ENCODE results near the gene OCSTAMP.

OCSTAMP gene

DNA sequence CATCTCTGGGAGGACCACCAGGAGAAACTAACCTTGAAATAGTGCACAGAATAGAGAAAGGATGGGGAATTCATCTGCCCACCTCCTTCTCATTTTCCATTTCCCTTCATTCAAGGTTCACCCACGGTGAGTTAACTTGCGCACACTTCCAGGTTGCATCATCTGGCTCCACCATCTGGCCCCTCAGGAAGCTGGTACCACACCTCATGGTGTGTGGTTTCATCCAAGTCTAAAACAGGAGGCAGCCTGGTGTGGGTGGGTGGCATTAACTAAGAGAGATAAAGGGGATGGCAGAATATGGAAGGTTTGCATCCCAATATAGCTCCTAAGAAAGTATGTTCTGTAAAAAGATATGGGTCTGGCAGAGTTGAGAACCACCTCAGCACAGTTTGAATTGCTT is 40.9 kb downstream of the OCSTAMP start:
- no peak for DNase-seq

- DNase-seq: no peak
Measured at GRCh38 chr20:46507760-46508407, 42.6 kb downstream of the OCSTAMP start.

DNA sequence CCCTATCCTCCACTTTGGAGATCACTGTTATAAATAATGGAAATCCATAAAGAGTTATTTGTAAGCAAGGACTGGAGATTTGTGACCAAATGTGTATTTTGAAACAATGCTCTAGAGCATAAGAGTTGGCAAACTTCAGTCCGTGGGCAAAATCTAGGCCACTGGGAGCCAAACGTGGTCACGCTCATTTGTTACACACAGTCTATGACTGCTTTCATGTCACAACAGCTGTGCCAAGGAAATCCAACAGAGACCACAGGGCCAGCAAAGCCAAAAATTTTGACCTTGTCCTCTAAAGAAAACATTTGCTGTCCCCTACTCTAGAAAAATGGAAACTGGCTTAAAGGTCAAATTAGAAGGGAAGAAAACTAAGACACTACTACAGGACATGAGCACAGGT is 44.9 kb downstream of the OCSTAMP start:
- DNase-seq: no peak

DNA sequence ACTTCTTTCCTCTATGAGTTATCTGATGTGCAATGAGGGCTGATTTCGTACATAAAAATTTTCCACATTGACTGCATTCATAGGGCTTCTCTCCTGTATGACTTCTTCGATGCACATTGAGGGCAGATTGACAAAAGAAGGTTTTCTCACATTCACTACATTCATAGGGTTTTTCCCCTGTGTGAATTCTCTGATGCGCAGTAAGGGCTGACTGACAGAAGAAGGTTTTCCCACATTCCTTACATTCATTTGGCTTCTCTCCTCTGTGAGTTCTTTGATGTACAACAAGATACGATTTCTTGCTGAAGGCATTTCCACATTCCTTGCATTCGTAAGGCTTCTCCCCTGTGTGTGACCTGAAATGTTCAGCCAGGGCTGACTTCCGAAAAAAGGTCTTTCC is 48.5 kb downstream of the OCSTAMP start:
- no peak for DNase-seq

DNA sequence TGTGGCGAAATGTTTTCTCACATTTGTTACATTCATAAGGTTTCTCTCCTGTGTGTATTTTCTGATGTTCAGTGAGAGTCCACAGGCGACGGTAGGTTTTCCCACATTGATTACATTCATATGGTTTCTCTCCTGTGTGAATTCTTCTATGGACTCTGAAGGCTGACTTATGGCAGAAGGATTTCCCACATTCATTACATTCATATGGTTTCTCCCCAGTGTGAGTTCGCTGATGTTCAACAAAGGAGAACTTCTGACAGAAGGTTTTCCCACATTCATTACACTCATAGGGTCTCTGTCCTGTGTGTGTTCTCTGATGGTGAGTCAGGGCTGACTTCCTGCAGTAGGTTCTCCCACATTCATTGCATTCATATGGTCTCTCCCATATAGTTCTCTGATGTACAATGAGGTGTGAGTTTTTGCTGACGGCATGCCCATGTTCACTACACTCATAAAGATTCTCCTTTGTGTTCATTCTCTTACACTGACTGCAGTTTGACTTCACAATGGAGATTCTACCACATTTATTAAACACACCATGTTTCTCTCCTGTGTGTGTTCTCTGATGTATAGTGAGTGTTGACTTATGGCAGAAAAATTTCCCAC is 49.0 kb downstream of the OCSTAMP start:
- no peak for DNase-seq

GRCh38 chr20:46494077-46494476 is 56.4 kb downstream of the OCSTAMP start:
- DNase-seq: no peak

DNA sequence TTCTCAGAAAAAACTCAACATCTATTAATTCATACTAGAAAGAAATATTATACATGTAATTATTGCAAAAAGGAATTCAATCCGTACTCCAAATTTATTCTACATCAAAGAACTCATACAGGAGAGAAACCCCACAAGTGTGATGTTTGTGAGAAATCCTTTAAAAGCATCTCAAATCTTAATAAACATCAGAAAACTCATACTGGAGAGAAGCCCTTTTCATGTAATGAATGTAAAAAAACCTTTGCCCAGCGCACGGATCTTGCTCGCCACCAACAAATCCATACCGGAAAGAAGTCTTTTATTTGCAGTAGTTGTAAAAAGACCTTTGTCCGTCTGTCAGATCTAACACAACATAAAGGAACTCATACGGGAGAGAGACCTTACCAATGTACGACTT is 59.1 kb downstream of the OCSTAMP start:
- no peak for DNase-seq
